Limb (tissue), 2 donors: ENCODE results near the gene FOXS1.

Experiments used
- DNase-seq, 2 donors: peaks; one replicate each; pipeline ENCODE4 v3.0.0-alpha.2; 2016; ENCODE audit errors: extremely low spot score in 2 of 2

The FOXS1 gene

GRCh38 chr20:31845300-31845863 is at the start of gene FOXS1:
FOXS1 (minus strand) TSS chr20:31845604; CDS start chr20:31845542, 62 bp downstream.
- DNase-seq: peak in 1 of 2 donors; percentile 66

DNA sequence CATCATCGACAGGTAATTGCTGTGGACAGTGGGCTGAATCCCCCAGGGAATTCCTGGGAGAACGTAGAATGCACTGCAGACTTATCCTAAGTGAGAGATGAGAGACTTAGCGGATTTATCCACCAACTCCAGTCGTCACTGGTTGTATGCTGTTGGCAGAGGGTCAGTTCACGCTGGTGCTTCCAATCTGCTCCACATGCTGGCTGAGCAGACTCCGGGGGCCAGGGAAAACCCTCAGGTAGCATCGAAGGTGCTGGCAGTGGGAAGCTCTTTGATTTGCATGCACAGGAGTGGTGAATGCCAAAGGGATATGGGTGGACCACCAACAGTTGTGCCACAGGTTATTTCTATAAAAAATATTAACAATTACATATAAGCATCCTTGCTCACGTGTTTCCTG is 45.2 kb upstream of the FOXS1 start:
- no peak for DNase-seq

DNA sequence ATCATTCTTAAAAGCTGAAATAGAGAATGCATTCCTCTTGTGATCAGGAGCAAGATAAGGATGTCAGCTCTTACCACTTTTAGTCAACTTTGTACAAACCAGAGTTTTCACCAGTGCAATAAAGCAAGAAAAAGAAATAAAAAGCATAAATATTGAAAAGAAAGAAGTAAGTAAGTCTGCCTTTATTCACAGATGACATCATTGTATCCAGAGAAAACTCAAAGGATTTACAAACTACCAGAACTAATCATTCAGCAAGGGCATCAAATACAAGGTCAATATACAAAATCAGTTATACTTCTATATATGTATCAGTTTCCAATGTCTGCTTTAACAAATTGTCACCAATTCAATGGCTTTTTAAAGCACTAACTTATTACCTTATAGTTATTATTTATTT is 38.4 kb upstream of the FOXS1 start:
- no peak for DNase-seq

DNA sequence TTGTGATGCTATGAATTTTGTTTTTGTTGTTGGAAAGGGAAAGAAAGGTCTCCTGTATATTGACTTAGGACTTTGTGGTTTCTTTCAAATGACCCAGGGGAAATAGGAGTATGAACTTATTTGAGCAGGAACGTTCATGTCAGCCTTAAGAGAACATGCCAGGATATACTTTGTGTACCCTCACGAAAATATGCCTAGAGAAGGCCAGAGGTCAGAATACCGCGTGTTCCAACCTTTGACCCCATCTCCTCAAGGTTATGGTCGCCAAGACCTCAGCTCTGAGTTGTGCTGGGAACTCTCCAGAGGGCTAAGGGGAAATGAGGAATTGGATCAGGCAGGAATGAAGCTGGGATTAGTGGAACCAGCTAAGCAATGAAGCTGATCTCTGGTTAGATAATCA is 36.5 kb upstream of the FOXS1 start:
- no peak for DNase-seq

- DNase-seq: peak; percentile 88 to 94
Measured at GRCh38 chr20:31879143-31879987, 34.0 kb upstream of the FOXS1 start.

- no peak for DNase-seq
Measured at GRCh38 chr20:31877684-31878083, 32.3 kb upstream of the FOXS1 start.

DNA sequence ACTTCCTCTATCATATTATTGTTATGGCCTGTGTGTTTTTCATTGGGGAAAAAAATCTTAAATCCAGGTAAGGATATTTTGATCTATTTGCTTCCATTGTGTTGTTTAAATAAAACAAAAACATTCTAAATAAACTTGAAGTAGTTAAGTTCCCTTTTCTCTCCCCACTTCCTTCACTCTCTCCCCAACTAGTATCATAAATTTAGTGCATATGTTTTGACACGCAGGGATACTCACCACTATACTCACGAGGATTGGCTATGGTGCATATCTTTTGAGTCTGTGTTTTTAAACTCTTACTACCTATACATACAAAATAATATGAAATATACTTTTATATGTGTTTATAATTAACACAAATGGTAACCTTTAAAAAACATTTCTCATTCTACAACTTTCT is 30.3 kb upstream of the FOXS1 start:
- DNase-seq: no peak

GRCh38 chr20:31872406-31872805 is 27.0 kb upstream of the FOXS1 start:
- no peak for DNase-seq

GRCh38 chr20:31871618-31871954 is 26.2 kb upstream of the FOXS1 start:
- DNase-seq: no peak

GRCh38 chr20:31870726-31871617 is 25.6 kb upstream of the FOXS1 start:
- no peak for DNase-seq

DNA sequence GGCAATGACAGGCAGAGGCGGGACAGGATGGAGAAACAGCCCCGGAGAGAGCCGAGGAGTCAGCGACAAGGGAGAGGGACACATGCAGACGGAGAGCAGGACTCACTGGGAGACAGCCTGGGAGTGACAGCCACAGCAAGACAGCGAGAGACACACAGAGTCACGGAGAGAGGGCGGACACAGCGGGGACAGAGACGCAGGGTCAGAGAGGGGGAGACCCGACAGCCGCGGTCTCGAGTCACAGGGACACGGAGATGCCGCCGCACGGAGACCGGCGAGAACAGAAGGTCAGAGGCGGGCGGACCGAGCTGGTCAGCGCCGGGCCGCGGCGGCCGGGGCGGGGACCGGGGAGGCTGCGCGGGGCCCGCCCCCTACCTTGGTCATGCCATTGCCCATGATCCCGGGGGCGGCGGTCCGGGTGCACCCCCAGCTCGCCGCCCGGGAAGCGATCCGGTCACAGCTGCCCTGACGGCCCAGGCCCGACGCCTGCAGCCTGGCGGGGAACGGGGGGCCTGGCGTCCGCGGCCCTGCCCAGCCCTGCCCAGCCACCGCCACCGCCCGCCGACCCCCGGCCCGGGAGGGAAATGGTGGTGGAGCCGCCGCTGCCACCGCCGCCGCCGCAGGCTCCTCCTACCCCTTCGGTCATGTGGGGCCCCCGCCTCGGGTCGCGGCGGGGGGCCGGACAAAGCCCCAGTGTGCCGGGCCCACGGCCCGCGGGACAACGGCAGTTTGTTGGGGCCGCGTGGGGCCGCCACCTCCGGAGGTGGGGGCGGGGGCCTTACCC is 24.7 kb upstream of the FOXS1 start, which contains the start of the genes DUSP15 and TTLL9:
Gene DUSP15, minus strand, starts transcription at position 586 of the 784 bp plus-strand sequence. Its CDS starts 190 bp downstream, at position 396.
Gene TTLL9, plus strand, starts transcription at position 693 of the 784 bp plus-strand sequence. CDS start 493 bp downstream, outside the sequence.
- peak in 1 of 2 donors; percentile 77 for DNase-seq

DNA sequence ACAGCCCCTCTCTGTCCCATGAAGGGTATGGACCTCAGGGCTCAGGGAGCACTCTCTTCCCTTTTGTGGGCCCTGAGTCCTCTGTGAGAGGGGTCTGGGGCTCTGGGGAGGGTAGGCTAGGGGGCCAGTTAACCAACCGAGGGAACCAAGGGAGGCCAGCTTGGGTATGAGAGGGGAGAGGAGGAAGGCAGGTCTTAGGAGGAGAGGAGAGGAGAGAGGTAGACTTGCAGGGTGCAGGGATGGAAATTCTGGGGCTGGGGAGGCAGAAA is 24.2 kb upstream of the FOXS1 start:
- DNase-seq: no peak

GRCh38 chr20:31868853-31869672 is 23.7 kb upstream of the FOXS1 start:
- DNase-seq: no peak

DNA sequence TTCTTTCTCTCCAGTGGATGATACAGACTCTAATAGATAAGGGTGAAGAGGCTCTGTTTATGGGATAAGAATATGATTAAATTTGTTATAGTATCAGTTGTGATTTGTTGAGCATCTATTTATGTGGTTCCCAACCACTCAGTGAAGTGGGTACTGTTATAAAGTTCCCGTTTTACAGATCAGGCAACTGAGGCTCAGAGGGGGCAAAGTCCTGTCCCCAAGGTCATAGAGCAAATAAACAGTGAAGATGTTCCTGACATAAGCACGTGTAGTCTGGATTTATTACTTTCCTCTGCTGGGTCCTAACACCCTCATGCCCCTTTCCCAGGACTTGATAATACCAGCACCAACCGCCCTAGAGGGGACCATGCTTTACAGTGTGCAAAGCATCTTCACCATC is 20.8 kb upstream of the FOXS1 start:
- no peak for DNase-seq

DNA sequence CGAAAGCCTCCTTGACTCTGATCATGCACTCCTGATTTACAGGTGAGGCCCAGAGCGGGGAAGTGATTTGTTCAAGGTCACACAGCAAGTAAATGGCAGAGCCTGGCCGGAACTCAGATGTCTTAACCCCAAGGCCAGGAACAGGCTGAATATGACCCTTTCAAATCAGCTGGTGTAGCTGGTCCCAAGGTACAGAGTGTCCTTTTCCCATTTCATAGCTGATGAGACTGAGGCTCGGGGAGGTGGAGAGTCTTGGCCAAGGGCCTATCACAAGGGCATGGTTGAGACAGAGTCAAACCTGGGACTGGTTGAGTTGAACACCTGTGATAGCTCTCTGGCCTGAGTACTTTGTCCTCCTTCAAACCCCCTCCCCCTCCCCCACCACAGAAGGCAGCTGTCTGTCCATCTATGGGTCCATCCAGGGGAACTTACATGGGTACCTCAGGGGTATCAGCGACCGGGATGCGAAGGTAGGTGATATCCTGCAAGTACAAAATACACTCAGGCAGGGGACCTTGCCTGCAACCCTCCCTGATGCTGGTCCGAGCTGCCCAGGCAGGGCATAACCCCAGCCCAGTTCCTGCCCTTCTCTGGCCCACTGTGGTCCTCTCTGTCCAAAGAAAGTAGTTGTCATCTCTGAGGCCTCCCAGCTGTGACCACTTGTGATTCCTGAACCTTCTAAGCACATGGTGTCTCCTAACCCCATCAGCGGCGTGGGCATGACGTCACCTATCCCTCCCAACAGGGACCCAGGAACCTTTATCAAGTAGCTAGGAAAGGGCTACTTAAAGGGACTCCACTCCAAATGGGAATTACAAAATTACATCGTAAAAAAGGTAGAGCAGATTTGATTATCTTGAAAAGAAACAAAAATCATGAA is 19.4 kb upstream of the FOXS1 start:
- no peak for DNase-seq

GRCh38 chr20:31863296-31864085 is 18.1 kb upstream of the FOXS1 start:
- DNase-seq: no peak

- DNase-seq: no peak
Measured at GRCh38 chr20:31862506-31862905, 17.1 kb upstream of the FOXS1 start.

DNA sequence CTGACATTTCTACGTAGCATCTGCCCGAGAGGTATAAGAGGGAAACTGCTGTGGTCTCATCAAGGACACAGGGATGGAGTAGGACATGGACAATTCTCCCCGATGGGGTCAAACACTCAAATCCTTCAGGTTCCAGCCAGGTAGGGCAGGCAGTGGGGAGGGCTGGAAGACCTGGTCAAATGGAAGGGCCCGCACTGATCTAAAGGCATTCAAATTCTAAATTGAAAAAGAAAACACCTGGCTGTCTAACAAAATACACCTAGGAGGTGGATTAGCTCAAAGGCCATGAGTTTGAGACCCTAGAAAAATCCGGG is 16.7 kb upstream of the FOXS1 start:
- DNase-seq: no peak
